Prostate gland (tissue), 2 donors: ENCODE results near the gene TTLL5. TPM values are rescaled to one million over a fixed set of nuclear protein-coding genes. Genes with fewer than 3 reads are reported as not detected.

Experiments used
- DNase-seq: peaks from one replicate; pipeline ENCODE4 v3.0.0-alpha.2; 2019; ENCODE audit warnings: low spot score
- H3K27ac ChIP-seq, 2 donors: fragments of 200-600 bp; sonication (generic); 2 replicates each; pipeline ENCODE4 v1.5.1; 2017 to 2019
- H3K27me3 ChIP-seq: fragments of 200-600 bp; sonication (generic); replicated peaks from 2 replicates; pipeline ENCODE4 v1.5.1; 2019; ENCODE audit not compliant: insufficient read depth
- H3K36me3 ChIP-seq, 2 donors: fragments of 200-600 bp; sonication (generic); 1 replicate in 1 of 2; 2 replicates in 1 of 2; pipeline versions ENCODE4 v1.5.1 to v1.8.1; 2017 to 2019
- H3K4me1 ChIP-seq: fragments of 200-600 bp; sonication (generic); replicated peaks from 2 replicates; pipeline ENCODE4 v1.5.1; 2019
- H3K4me3 ChIP-seq, 2 donors: fragments of 200-600 bp; sonication (generic); 2 replicates each; pipeline ENCODE4 v1.5.1; 2017 to 2019
- H3K9me3 ChIP-seq: fragments of 200-600 bp; sonication (generic); 2 replicates; pipeline ENCODE4 v1.5.1; 2017
- CTCF ChIP-seq, 4 experiments: fragments of 200-600 bp in 2 of 4; fragments of 450-650 bp in 2 of 4; sonication (generic) in 2 of 4; IDR thresholded peaks; 1 replicate in 3 of 4; 2 replicates in 1 of 4; pipeline ENCODE4 v1.5.1; 2016 to 2019; ENCODE audit warnings: antibody characterized with exemption in 4 of 4, mild to moderate bottlenecking in 2 of 4, moderate library complexity in 2 of 4
- POLR2A ChIP-seq: fragments of 450-650 bp; IDR thresholded peaks from one replicate; pipeline ENCODE4 v1.6.1; 2016; ENCODE audit warnings: antibody characterized with exemption, mild to moderate bottlenecking
- POLR2AphosphoS5 ChIP-seq: sonication (generic); formaldehyde crosslinking; IDR thresholded peaks from one replicate; pipeline ENCODE4 v1.6.1; 2017; ENCODE audit warnings: antibody characterized with exemption
- WGBS: methylation state at CpG from one replicate; pipeline ENCODE4 v1.1.5; 2018; 5-methylcytosine and 5-hydroxymethylcytosine counted together
- intact Hi-C: fragments of 100-400 bp; cut with DNase I; formaldehyde crosslinking; loops from one replicate; pipeline ENCODE4 v1.14.2; 2022
- total RNA-seq, 2 donors: library from RNA; depleted of rRNA; stranded (reverse); fragments of >200 nt; gene quantifications; one replicate each; pipeline ENCODE4 v1.1.0, GENCODE V29; 2016

The TTLL5 gene
- total RNA-seq, 2 donors from 2014 or later: 40.3 to 46.2 TPM

GRCh38 chr14:75927564-75928087 lies 266.6 kb downstream of the TTLL5 start:
- Histone ChIP-seq H3K27ac (no peak overlapping the region), H3K4me3 (no peak overlapping the region), H3K9me3 (no peaks in the 10 kb centered on the region), H3K36me3 (no peaks in the 10 kb centered on the region), H3K27me3 (no peaks in the 10 kb centered on the region), H3K4me1 (no peaks in the 10 kb centered on the region)
- no peak for DNase-seq
- WGBS: 74% methylated on average over 6 of the region's 6 CpGs
- intact Hi-C loops: no loop called here
- no peak for TF ChIP-seq POLR2AphosphoS5
- no peak for TF ChIP-seq CTCF (IDR thresholded peaks at IDR 0.05)
- no peak for TF ChIP-seq POLR2A

GRCh38 chr14:75928690-75929181 lies 267.7 kb downstream of the TTLL5 start:
- no peak for DNase-seq
- Histone ChIP-seq H3K4me1 (no peaks in the 10 kb centered on the region), H3K9me3 (no peaks in the 10 kb centered on the region), H3K27me3 (no peaks in the 10 kb centered on the region), H3K4me3 (no peak overlapping the region), H3K36me3 (no peaks in the 10 kb centered on the region), H3K27ac (no peak overlapping the region)
- intact Hi-C loops: no loop called here
- TF ChIP-seq POLR2AphosphoS5 (no peak), POLR2A (no peak), CTCF (IDR thresholded peaks at IDR 0.05) (no peak)
- 35% methylated on average over 5 of the region's 5 CpGs for WGBS

GRCh38 chr14:75933712-75934296 lies 272.8 kb downstream of the TTLL5 start:
- no peaks in the 10 kb centered on the region for H3K27me3 ChIP-seq
- no peaks in the 10 kb centered on the region for H3K36me3 ChIP-seq
- H3K27ac ChIP-seq: no peak overlapping the region
- DNase-seq: no peak
- intact Hi-C loops: no loop called here
- TF ChIP-seq POLR2A (no peak), POLR2AphosphoS5 (no peak), CTCF (IDR thresholded peaks at IDR 0.05) (no peak)
- no peaks in the 10 kb centered on the region for H3K9me3 ChIP-seq
- H3K4me1 ChIP-seq: no peaks in the 10 kb centered on the region
- no peak overlapping the region for H3K4me3 ChIP-seq
- 47% methylated on average over 2 of the region's 2 CpGs for WGBS

GRCh38 chr14:75934998-75935628 lies 274.1 kb downstream of the TTLL5 start:
- H3K9me3 ChIP-seq: no peaks in the 10 kb centered on the region
- no peaks in the 10 kb centered on the region for H3K36me3 ChIP-seq
- TF ChIP-seq POLR2AphosphoS5 (no peak), CTCF (IDR thresholded peaks at IDR 0.05) (no peak), POLR2A (no peak)
- no peak overlapping the region for H3K27ac ChIP-seq
- DNase-seq: no peak
- 56% methylated on average over 2 of the region's 2 CpGs for WGBS
- H3K4me3 ChIP-seq: no peak overlapping the region
- intact Hi-C loops: no loop called here
- no peaks in the 10 kb centered on the region for H3K4me1 ChIP-seq
- H3K27me3 ChIP-seq: no peaks in the 10 kb centered on the region

- intact Hi-C loops: no loop called here
- Histone ChIP-seq H3K27me3 (no peaks in the 10 kb centered on the region), H3K4me1 (no peaks in the 10 kb centered on the region), H3K36me3 (no peaks in the 10 kb centered on the region), H3K27ac (no peak overlapping the region), H3K4me3 (no peak overlapping the region), H3K9me3 (no peaks in the 10 kb centered on the region)
- no peak for DNase-seq
- TF ChIP-seq POLR2AphosphoS5 (no peak), CTCF (IDR thresholded peaks at IDR 0.05) (no peak), POLR2A (no peak)
- 78% methylated on average over 1 of the region's 1 CpG for WGBS
Measured at GRCh38 chr14:75939200-75939599, 278.2 kb downstream of the TTLL5 start.
